ENCODE data around the gene CLPSL1.

GRCh38 chr6:35755278-35755924 is 25.4 kb upstream of the CLPSL1 start:
- TF ChIP-seq CTCF (IDR thresholded peaks at IDR 0.05; ENCODE audit: insufficient read depth, low read length) (no peak), GABPA (IDR thresholded peaks at IDR 0.05; ENCODE audit: low read depth) (no peak), POLR2AphosphoS5 (IDR thresholded peaks at IDR 0.05; ENCODE audit: low read depth) (no peak), REST (IDR thresholded peaks at IDR 0.05; ENCODE audit: insufficient replicate concordance, low read depth) (no peak)
